Neural progenitor cell (in vitro differentiated cells): ENCODE measurements around the gene C14orf132. TPM values are rescaled to one million over a fixed set of nuclear protein-coding genes. Genes with fewer than 3 reads are reported as not detected.

Experiments
- DNase-seq: peaks from one replicate; pipeline ENCODE4 v3.0.0-alpha.2; 2016; ENCODE audit warnings: low spot score
- H2AFZ ChIP-seq: fragments of 200-600 bp; sonication (generic); replicated peaks from 2 replicates; pipeline ENCODE4 v1.6.1; 2016; ENCODE audit warnings: antibody characterized with exemption
- H3F3A ChIP-seq: fragments of 200-600 bp; sonication (generic); 2 replicates; pipeline ENCODE4 v1.6.1; 2016; ENCODE audit warnings: antibody characterized with exemption, low read depth
- H3K27ac ChIP-seq: fragments of 200-600 bp; sonication (generic); 2 replicates; pipeline ENCODE4 v1.5.1; 2016; ENCODE audit warnings: mild to moderate bottlenecking
- H3K27me3 ChIP-seq: fragments of 200-600 bp; sonication (generic); 2 replicates; pipeline ENCODE4 v1.6.1; 2016; ENCODE audit warnings: mild to moderate bottlenecking, moderate library complexity
- H3K36me3 ChIP-seq: fragments of 200-600 bp; sonication (generic); 2 replicates; pipeline ENCODE4 v1.5.1; 2016
- H3K4me1 ChIP-seq: fragments of 200-600 bp; sonication (generic); 2 replicates; pipeline ENCODE4 v1.6.1; 2016; ENCODE audit warnings: mixed run types
- H3K4me2 ChIP-seq: fragments of 200-600 bp; sonication (generic); 2 replicates; pipeline ENCODE4 v1.6.1; 2016
- H3K4me3 ChIP-seq: fragments of 200-600 bp; sonication (generic); 2 replicates; pipeline ENCODE4 v1.5.1; 2016
- H3K79me2 ChIP-seq: fragments of 200-600 bp; sonication (generic); 2 replicates; pipeline ENCODE4 v1.6.1; 2016; ENCODE audit warnings: low read depth
- H3K9ac ChIP-seq: fragments of 200-600 bp; sonication (generic); 2 replicates; pipeline ENCODE4 v1.6.1; 2016
- H3K9me3 ChIP-seq: fragments of 200-600 bp; sonication (generic); 2 replicates; pipeline ENCODE4 v1.5.1; 2016; ENCODE audit warnings: low read depth
- H4K20me1 ChIP-seq: fragments of 200-600 bp; sonication (generic); 2 replicates; pipeline ENCODE4 v1.6.1; 2016; ENCODE audit warnings: low read depth
- H3K27ac Mint-ChIP-seq: 3 replicates; pipeline ENCODE4 v1.8.0; 2021; ENCODE audit warnings: mixed read lengths
- H3K27me3 Mint-ChIP-seq: 2 replicates; pipeline ENCODE4 v1.8.0; 2022; ENCODE audit warnings: low read depth, mild to moderate bottlenecking, inconsistent platforms, moderate library complexity, mixed read lengths; ENCODE audit not compliant: insufficient read depth
- H3K36me3 Mint-ChIP-seq: 3 replicates; pipeline ENCODE4 v1.8.0; 2021; ENCODE audit warnings: mixed read lengths
- H3K4me1 Mint-ChIP-seq: 3 replicates; pipeline ENCODE4 v1.8.0; 2021; ENCODE audit warnings: mixed read lengths
- H3K4me3 Mint-ChIP-seq: 3 replicates; pipeline ENCODE4 v1.8.0; 2021; ENCODE audit warnings: mild to moderate bottlenecking, moderate library complexity, mixed read lengths
- H3K9me3 Mint-ChIP-seq: 3 replicates; pipeline ENCODE4 v1.8.0; 2020; ENCODE audit warnings: mixed read lengths
- EZH2 ChIP-seq: fragments of 200-600 bp; sonication (generic); IDR thresholded peaks from 2 replicates; pipeline ENCODE4 v1.6.1; 2017; ENCODE audit warnings: antibody characterized with exemption, mild to moderate bottlenecking, moderate library complexity
- EZH2phosphoT487 ChIP-seq: fragments of 200-600 bp; sonication (generic); IDR thresholded peaks from 2 replicates; pipeline ENCODE4 v1.6.1; 2017; ENCODE audit warnings: antibody characterized with exemption
- total RNA-seq: library from RNA; depleted of rRNA; stranded (reverse); fragments of >200 nt; gene quantifications from 2 replicates; pipeline ENCODE4 v1.2.3, GENCODE V29; 2015; ENCODE audit warnings: low replicate concordance
- TF ChIP-seq, protein P1 (sequence below): fragments of 200-600 bp; sonication (generic); IDR thresholded peaks from 2 replicates; pipeline ENCODE4 v1.5.1; 2017; ENCODE audit warnings: antibody characterized with exemption, mild to moderate bottlenecking

C14orf132 gene
- total RNA-seq, 1 donor from 2014 or later, result 8.1 TPM

DNA sequence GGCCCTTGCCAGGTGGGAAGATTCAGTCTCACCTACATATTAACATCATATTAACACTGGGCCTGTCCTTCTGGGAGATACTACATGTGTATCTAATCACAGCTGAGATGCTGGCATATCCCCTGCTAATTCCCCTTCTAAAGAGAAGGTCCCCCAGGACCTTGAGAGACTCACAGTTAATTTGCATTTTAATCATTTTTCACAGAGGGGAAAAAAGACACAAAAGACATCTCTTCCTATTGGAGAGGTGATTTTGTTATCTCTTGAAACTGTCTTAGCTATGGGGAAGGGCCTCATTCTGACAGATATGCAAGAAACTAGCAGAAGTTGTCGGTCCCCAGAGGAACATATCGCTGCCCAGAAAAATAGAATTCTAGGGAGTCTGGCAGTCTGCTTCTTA lies 7.5 kb downstream of the C14orf132 start:
- Mint-ChIP-seq H3K4me3 (no peak overlapping the region), H3K9me3 (peaks cover 10% of the 10 kb centered on the region), H3K36me3 (peaks cover 47% of the 10 kb centered on the region), H3K4me1 (peaks cover 13% of the 10 kb centered on the region), H3K27ac (no peak overlapping the region), H3K27me3 (peaks cover 3% of the 10 kb centered on the region)
- Histone ChIP-seq H3K4me1 (no peaks in the 10 kb centered on the region), H4K20me1 (no peaks in the 10 kb centered on the region), H3K4me3 (no peak overlapping the region), H3K27ac (no peak overlapping the region), H3K27me3 (no peaks in the 10 kb centered on the region), H3K9me3 (no peaks in the 10 kb centered on the region), H3K79me2 (no peaks in the 10 kb centered on the region), H3K9ac (no peak overlapping the region), H3K36me3 (no peaks in the 10 kb centered on the region), H2AFZ (no peak overlapping the region), H3F3A (no peaks in the 10 kb centered on the region), H3K4me2 (no peak overlapping the region)
- TF ChIP-seq EZH2 (no peak), EZH2phosphoT487 (no peak)
- TF ChIP-seq, protein P1, sequence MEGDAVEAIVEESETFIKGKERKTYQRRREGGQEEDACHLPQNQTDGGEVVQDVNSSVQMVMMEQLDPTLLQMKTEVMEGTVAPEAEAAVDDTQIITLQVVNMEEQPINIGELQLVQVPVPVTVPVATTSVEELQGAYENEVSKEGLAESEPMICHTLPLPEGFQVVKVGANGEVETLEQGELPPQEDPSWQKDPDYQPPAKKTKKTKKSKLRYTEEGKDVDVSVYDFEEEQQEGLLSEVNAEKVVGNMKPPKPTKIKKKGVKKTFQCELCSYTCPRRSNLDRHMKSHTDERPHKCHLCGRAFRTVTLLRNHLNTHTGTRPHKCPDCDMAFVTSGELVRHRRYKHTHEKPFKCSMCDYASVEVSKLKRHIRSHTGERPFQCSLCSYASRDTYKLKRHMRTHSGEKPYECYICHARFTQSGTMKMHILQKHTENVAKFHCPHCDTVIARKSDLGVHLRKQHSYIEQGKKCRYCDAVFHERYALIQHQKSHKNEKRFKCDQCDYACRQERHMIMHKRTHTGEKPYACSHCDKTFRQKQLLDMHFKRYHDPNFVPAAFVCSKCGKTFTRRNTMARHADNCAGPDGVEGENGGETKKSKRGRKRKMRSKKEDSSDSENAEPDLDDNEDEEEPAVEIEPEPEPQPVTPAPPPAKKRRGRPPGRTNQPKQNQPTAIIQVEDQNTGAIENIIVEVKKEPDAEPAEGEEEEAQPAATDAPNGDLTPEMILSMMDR, result no peak
- DNase-seq, result no peak

DNA sequence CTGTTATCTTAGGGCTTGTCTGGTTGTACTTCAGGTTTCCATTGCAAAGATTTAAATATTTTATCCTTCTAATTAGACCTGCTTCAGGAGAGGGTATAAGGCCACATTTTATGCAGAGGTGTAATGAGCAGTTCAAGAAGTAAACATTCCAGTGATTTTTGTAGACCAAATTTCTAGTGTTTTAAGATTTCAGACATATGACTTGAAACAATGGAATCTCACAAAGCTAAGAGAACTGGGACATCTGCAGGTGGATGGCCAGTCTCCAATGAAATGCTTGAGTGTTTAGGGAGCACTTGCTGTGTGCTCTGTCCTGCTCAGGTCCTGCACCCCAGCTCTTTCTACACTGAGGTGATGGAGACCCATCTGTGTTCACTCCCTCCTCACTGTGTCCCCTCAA lies 7.9 kb downstream of the C14orf132 start:
- H4K20me1 ChIP-seq, result no peaks in the 10 kb centered on the region
- Mint-ChIP-seq H3K27me3 (peaks cover 3% of the 10 kb centered on the region), H3K4me1 (peaks cover 12% of the 10 kb centered on the region)

DNA sequence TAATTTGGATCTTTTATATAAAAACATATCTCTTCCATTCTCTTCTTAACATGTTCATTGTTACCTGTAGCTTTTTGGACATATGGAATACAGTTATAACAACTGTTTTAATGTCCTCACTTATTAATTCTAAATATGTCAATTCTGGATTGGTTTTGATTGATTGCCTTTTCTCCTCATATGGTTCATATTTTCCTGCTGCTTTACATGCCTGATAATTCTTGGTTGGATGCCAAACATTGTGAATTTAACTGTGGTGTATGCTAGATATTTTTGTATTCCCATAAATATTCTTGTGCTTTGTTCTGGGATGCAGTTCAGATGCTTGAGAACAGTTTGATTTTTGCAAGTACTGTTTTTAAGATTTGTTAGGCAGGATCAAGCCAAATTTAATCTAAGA lies 10.8 kb downstream of the C14orf132 start:
- H4K20me1 ChIP-seq, result no peaks in the 10 kb centered on the region
- no peak for DNase-seq
- no peaks in the 10 kb centered on the region for H3K36me3 ChIP-seq
- no peak overlapping the region for H3K4me3 ChIP-seq
- Mint-ChIP-seq H3K9me3 (peaks cover 9% of the 10 kb centered on the region), H3K4me1 (peaks cover 29% of the 10 kb centered on the region), H3K4me3 (no peak overlapping the region), H3K36me3 (peaks cover 29% of the 10 kb centered on the region), H3K27ac (no peak overlapping the region), H3K27me3 (peaks cover 2% of the 10 kb centered on the region)
- no peaks in the 10 kb centered on the region for H3K9me3 ChIP-seq
- no peaks in the 10 kb centered on the region for H3K79me2 ChIP-seq
- no peak overlapping the region for H3K27ac ChIP-seq
- no peak overlapping the region for H3K4me2 ChIP-seq
- no peak overlapping the region for H3K9ac ChIP-seq
- H3F3A ChIP-seq, result no peaks in the 10 kb centered on the region
- H3K4me1 ChIP-seq, result no peaks in the 10 kb centered on the region
- H3K27me3 ChIP-seq, result no peaks in the 10 kb centered on the region
- H2AFZ ChIP-seq, result no peak overlapping the region
- TF ChIP-seq EZH2phosphoT487 (no peak), EZH2 (no peak)
- TF ChIP-seq, protein P1, result no peak

More for the DNA sequence above, 7.9 kb downstream of the C14orf132 start:
- H3K27ac Mint-ChIP-seq, result no peak overlapping the region
- no peaks in the 10 kb centered on the region for H3K27me3 ChIP-seq
- peaks cover 10% of the 10 kb centered on the region for H3K9me3 Mint-ChIP-seq
- H3K9ac ChIP-seq, result no peak overlapping the region
- H3K4me3 ChIP-seq, result no peak overlapping the region
- H3K79me2 ChIP-seq, result no peaks in the 10 kb centered on the region
- peaks cover 42% of the 10 kb centered on the region for H3K36me3 Mint-ChIP-seq
- H3K9me3 ChIP-seq, result no peaks in the 10 kb centered on the region
- no peak overlapping the region for H2AFZ ChIP-seq
- no peak overlapping the region for H3K27ac ChIP-seq
- no peaks in the 10 kb centered on the region for H3K36me3 ChIP-seq
- no peaks in the 10 kb centered on the region for H3K4me1 ChIP-seq
- no peak for DNase-seq
- H3K4me2 ChIP-seq, result no peak overlapping the region
- H3F3A ChIP-seq, result no peaks in the 10 kb centered on the region
- no peak overlapping the region for H3K4me3 Mint-ChIP-seq
- no peak for TF ChIP-seq EZH2phosphoT487
- TF ChIP-seq, protein P1, result no peak
- TF ChIP-seq EZH2, result no peak
